MM.1S (cell line): ENCODE measurements around the gene HOXC10.
A peak's percentile ranks its signal among the peaks of the same experiment; 100 is the strongest.

Source experiments
- DNase-seq: peaks from one replicate; pipeline ENCODE4 v3.0.0-alpha.2; 2015
- H2AFZ ChIP-seq: fragments of 300-600 bp; sonication (generic); 2 replicates; pipeline ENCODE4 v1.6.0; 2016; ENCODE audit warnings: antibody characterized with exemption, low read length
- H3F3A ChIP-seq: fragments of 300-600 bp; sonication (generic); 2 replicates; pipeline ENCODE4 v1.6.1; 2016; ENCODE audit warnings: mild to moderate bottlenecking, antibody characterized with exemption, low read length, moderate library complexity, mixed read lengths; ENCODE audit not compliant: insufficient read depth
- H3K27ac ChIP-seq: fragments of 300-600 bp; sonication (generic); 2 replicates; pipeline ENCODE4 v1.5.1; 2016; ENCODE audit warnings: mild to moderate bottlenecking, low read length
- H3K27me3 ChIP-seq: fragments of 300-600 bp; sonication (generic); replicated peaks from 2 replicates; pipeline ENCODE4 v1.6.0; 2016; ENCODE audit warnings: low read length; ENCODE audit not compliant: insufficient read depth
- H3K36me3 ChIP-seq: fragments of 300-600 bp; sonication (generic); replicated peaks from 2 replicates; pipeline ENCODE4 v1.6.1; 2016; ENCODE audit warnings: mild to moderate bottlenecking, low read length, mixed read lengths; ENCODE audit not compliant: insufficient read depth
- H3K4me1 ChIP-seq: fragments of 300-600 bp; sonication (generic); 2 replicates; pipeline ENCODE4 v1.6.1; 2016; ENCODE audit warnings: low read length, mixed read lengths
- H3K4me2 ChIP-seq: fragments of 300-600 bp; sonication (generic); 2 replicates; pipeline ENCODE4 v1.6.0; 2016; ENCODE audit warnings: low read depth, low read length
- H3K4me3 ChIP-seq: fragments of 300-600 bp; sonication (generic); 2 replicates; pipeline ENCODE4 v1.5.1; 2016; ENCODE audit warnings: low read length, mixed read lengths
- H3K79me2 ChIP-seq: fragments of 300-600 bp; sonication (generic); 2 replicates; pipeline ENCODE4 v1.6.1; 2016; ENCODE audit warnings: mixed run types, low read length, mixed read lengths
- H3K9ac ChIP-seq: fragments of 300-600 bp; sonication (generic); 2 replicates; pipeline ENCODE4 v1.6.1; 2016; ENCODE audit warnings: low read length, mixed read lengths
- H3K9me2 ChIP-seq: fragments of 300-600 bp; sonication (generic); replicated peaks from 2 replicates; pipeline ENCODE4 v1.6.1; 2016; ENCODE audit warnings: mild to moderate bottlenecking, low read length, mixed read lengths; ENCODE audit not compliant: insufficient read depth
- H3K9me3 ChIP-seq: fragments of 300-600 bp; sonication (generic); replicated peaks from 2 replicates; pipeline ENCODE4 v1.6.1; 2016; ENCODE audit warnings: mild to moderate bottlenecking, low read length, mixed read lengths; ENCODE audit not compliant: insufficient read depth
- H4K20me1 ChIP-seq: fragments of 300-600 bp; sonication (generic); 2 replicates; pipeline ENCODE4 v1.6.1; 2016; ENCODE audit warnings: mild to moderate bottlenecking, low read length, moderate library complexity, mixed read lengths; ENCODE audit not compliant: insufficient read depth
- CTCF ChIP-seq: fragments of 300-600 bp; sonication (generic); IDR thresholded peaks from 2 replicates; pipeline ENCODE4 v1.5.1; 2016; ENCODE audit warnings: antibody characterized with exemption, low read length, mixed read lengths
- EZH2 ChIP-seq: fragments of 300-600 bp; sonication (generic); optimal IDR thresholded peaks from 2 replicates; pipeline ENCODE3; 2017; ENCODE audit warnings: low read depth, mild to moderate bottlenecking, antibody characterized with exemption, low read length, mixed read lengths
- EZH2phosphoT487 ChIP-seq: fragments of 300-600 bp; sonication (generic); IDR thresholded peaks from 2 replicates; pipeline ENCODE4 v1.6.1; 2018; ENCODE audit warnings: antibody characterized with exemption, low read length

HOXC10 gene

GRCh38 chr12:54029529-54030441, 44.8 kb downstream of the HOXC10 start:
- H3K9ac ChIP-seq, result no peak overlapping the region
- no peak for DNase-seq
- H4K20me1 ChIP-seq, result no peaks in the 10 kb centered on the region
- H3K4me1 ChIP-seq, result no peaks in the 10 kb centered on the region
- no peaks in the 10 kb centered on the region for H3F3A ChIP-seq
- H3K9me2 ChIP-seq, result no peaks in the 10 kb centered on the region
- no peak for TF ChIP-seq CTCF
- TF ChIP-seq EZH2, result no peak
- TF ChIP-seq EZH2phosphoT487, result no peak
- no peaks in the 10 kb centered on the region for H3K36me3 ChIP-seq
- no peaks in the 10 kb centered on the region for H3K9me3 ChIP-seq
- H3K27me3 ChIP-seq, result peaks cover 98% of the 10 kb centered on the region
- no peak overlapping the region for H3K4me2 ChIP-seq
- H3K4me3 ChIP-seq, result no peak overlapping the region
- H2AFZ ChIP-seq, result no peak overlapping the region
- H3K27ac ChIP-seq, result no peak overlapping the region
- no peaks in the 10 kb centered on the region for H3K79me2 ChIP-seq

- H3K4me2 ChIP-seq, result no peak overlapping the region
- H3K9ac ChIP-seq, result no peak overlapping the region
- H3K9me3 ChIP-seq, result no peaks in the 10 kb centered on the region
- H3K27ac ChIP-seq, result no peak overlapping the region
- no peak overlapping the region for H2AFZ ChIP-seq
- no peaks in the 10 kb centered on the region for H4K20me1 ChIP-seq
- no peak for DNase-seq
- no peaks in the 10 kb centered on the region for H3K36me3 ChIP-seq
- H3K79me2 ChIP-seq, result no peaks in the 10 kb centered on the region
- no peaks in the 10 kb centered on the region for H3F3A ChIP-seq
- no peaks in the 10 kb centered on the region for H3K9me2 ChIP-seq
- no peak overlapping the region for H3K4me3 ChIP-seq
- TF ChIP-seq EZH2 (no peak), CTCF (no peak), EZH2phosphoT487 (no peak)
- H3K27me3 ChIP-seq, result peaks cover 98% of the 10 kb centered on the region
- no peaks in the 10 kb centered on the region for H3K4me1 ChIP-seq
Observed at GRCh38 chr12:54030442-54030801, 45.5 kb downstream of the HOXC10 start.

- Histone ChIP-seq H3K9me3 (no peaks in the 10 kb centered on the region), H3K4me2 (no peak overlapping the region), H3F3A (no peaks in the 10 kb centered on the region), H4K20me1 (no peaks in the 10 kb centered on the region), H3K27ac (no peak overlapping the region), H3K4me3 (no peak overlapping the region), H3K79me2 (no peaks in the 10 kb centered on the region), H3K9me2 (no peaks in the 10 kb centered on the region), H2AFZ (no peak overlapping the region), H3K27me3 (peaks cover 98% of the 10 kb centered on the region), H3K36me3 (no peaks in the 10 kb centered on the region), H3K4me1 (no peaks in the 10 kb centered on the region), H3K9ac (no peak overlapping the region)
- DNase-seq, result no peak
- TF ChIP-seq CTCF (no peak), EZH2phosphoT487 (peak; percentile 87), EZH2 (peak; percentile 99)
Observed at GRCh38 chr12:54030889-54031471, 46.0 kb downstream of the HOXC10 start.
